Osteocyte (in vitro differentiated cells): ENCODE data around the gene KCTD13. TPM values are rescaled to one million over a fixed set of nuclear protein-coding genes. Genes with fewer than 3 reads are reported as not detected.

Experiments
- DNase-seq: peaks from one replicate; pipeline ENCODE4 v3.0.0; 2021; ENCODE audit warnings: mixed read lengths; ENCODE audit not compliant: unreplicated experiment; ENCODE audit errors: extremely low spot score
- H3K27ac Mint-ChIP-seq: one replicate; pipeline ENCODE4 v1.8.0; 2021; ENCODE audit warnings: mild to moderate bottlenecking, mixed read lengths; ENCODE audit not compliant: unreplicated experiment
- H3K27me3 Mint-ChIP-seq: one replicate; pipeline ENCODE4 v1.8.0; 2021; ENCODE audit warnings: mixed read lengths; ENCODE audit not compliant: unreplicated experiment
- H3K36me3 Mint-ChIP-seq: one replicate; pipeline ENCODE4 v1.8.0; 2021; ENCODE audit warnings: mixed read lengths; ENCODE audit not compliant: unreplicated experiment
- H3K4me1 Mint-ChIP-seq: one replicate; pipeline ENCODE4 v1.8.0; 2021; ENCODE audit warnings: mixed read lengths; ENCODE audit not compliant: unreplicated experiment
- H3K4me3 Mint-ChIP-seq: one replicate; pipeline ENCODE4 v1.8.0; 2021; ENCODE audit warnings: mild to moderate bottlenecking, moderate library complexity, mixed read lengths; ENCODE audit not compliant: unreplicated experiment
- H3K9me3 Mint-ChIP-seq: one replicate; pipeline ENCODE4 v1.8.0; 2021; ENCODE audit warnings: mixed read lengths; ENCODE audit not compliant: unreplicated experiment
- CTCF ChIP-seq: fragments of 200-600 bp; sonication (generic); IDR thresholded peaks from 2 replicates; pipeline ENCODE4 v1.5.0; 2021; ENCODE audit warnings: antibody characterized with exemption, mild to moderate bottlenecking, moderate library complexity
- total RNA-seq: library from RNA; stranded (reverse); gene quantifications from 2 replicates; pipeline ENCODE4 v1.2.1, GENCODE V29; 2021

Gene KCTD13
- total RNA-seq, 1 donor from 2014 or later, result 22.3 TPM

GRCh38 chr16:29972992-29973383 is 47.0 kb upstream of the KCTD13 start:
- peaks cover 21% of the 10 kb centered on the region for H3K36me3 Mint-ChIP-seq
- peak overlapping the region; percentile 3 for H3K4me3 Mint-ChIP-seq
- DNase-seq, result no peak
- H3K27ac Mint-ChIP-seq, result peak overlapping the region; percentile 60
- TF ChIP-seq CTCF, result no peak
- no peaks in the 10 kb centered on the region for H3K9me3 Mint-ChIP-seq
- H3K27me3 Mint-ChIP-seq, result no peaks in the 10 kb centered on the region
- H3K4me1 Mint-ChIP-seq, result peaks cover 30% of the 10 kb centered on the region

DNA sequence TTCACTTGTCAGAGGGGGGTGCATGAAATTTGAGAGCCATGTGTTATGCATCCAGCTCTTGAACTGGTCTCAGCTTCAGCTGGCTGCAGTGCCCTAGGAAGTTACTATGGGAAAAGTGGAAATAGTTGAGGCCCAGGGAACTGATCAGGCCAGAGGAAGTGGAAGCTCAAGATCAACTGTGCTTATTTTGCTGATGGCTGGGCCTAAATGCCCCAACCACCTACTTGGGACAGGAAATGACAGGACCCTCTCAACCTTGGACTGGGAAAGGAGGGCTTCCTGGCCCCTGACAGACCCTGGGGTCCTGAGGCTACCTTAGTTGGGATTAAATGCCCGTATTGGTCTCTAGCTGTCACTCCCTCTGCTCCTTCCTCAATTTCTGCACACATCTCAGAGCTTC is 46.5 kb upstream of the KCTD13 start:
- Mint-ChIP-seq H3K9me3 (no peaks in the 10 kb centered on the region), H3K4me3 (no peak overlapping the region), H3K4me1 (peaks cover 30% of the 10 kb centered on the region), H3K36me3 (peaks cover 21% of the 10 kb centered on the region), H3K27me3 (no peaks in the 10 kb centered on the region), H3K27ac (no peak overlapping the region)
- no peak for TF ChIP-seq CTCF
- no peak for DNase-seq

- Mint-ChIP-seq H3K4me3 (no peak overlapping the region), H3K4me1 (peaks cover 22% of the 10 kb centered on the region), H3K36me3 (peaks cover 21% of the 10 kb centered on the region), H3K27me3 (no peaks in the 10 kb centered on the region), H3K27ac (no peak overlapping the region), H3K9me3 (no peaks in the 10 kb centered on the region)
- DNase-seq, result no peak
- no peak for TF ChIP-seq CTCF
Measured at GRCh38 chr16:29971304-29971703, 45.3 kb upstream of the KCTD13 start.

- Mint-ChIP-seq H3K9me3 (no peaks in the 10 kb centered on the region), H3K36me3 (peaks cover 21% of the 10 kb centered on the region), H3K4me3 (no peak overlapping the region), H3K4me1 (peaks cover 6% of the 10 kb centered on the region), H3K27ac (no peak overlapping the region), H3K27me3 (no peaks in the 10 kb centered on the region)
- TF ChIP-seq CTCF, result no peak
- DNase-seq, result no peak
Measured at GRCh38 chr16:29968205-29968604, 42.2 kb upstream of the KCTD13 start.

- no peak for TF ChIP-seq CTCF
- H3K4me1 Mint-ChIP-seq, result peaks cover 19% of the 10 kb centered on the region
- no peaks in the 10 kb centered on the region for H3K27me3 Mint-ChIP-seq
- no peaks in the 10 kb centered on the region for H3K9me3 Mint-ChIP-seq
- H3K27ac Mint-ChIP-seq, result peak overlapping the region; percentile 93
- DNase-seq, result no peak
- H3K4me3 Mint-ChIP-seq, result peak overlapping the region; percentile 85
- peaks cover 4% of the 10 kb centered on the region for H3K36me3 Mint-ChIP-seq
Measured at GRCh38 chr16:29963021-29963743, 37.2 kb upstream of the KCTD13 start.
